OCI-LY1 (cell line): ENCODE results near the gene PIF1.

Experiments used
- H2AFZ ChIP-seq: fragments of 200-600 bp; sonication (generic), shearing (Covaris generic); 2 replicates; pipeline ENCODE4 v1.6.0; 2014; ENCODE audit warnings: antibody characterized with exemption, mild to moderate bottlenecking, low read length
- H3F3A ChIP-seq: fragments of 200-600 bp; sonication (generic), shearing (Covaris generic); 2 replicates; pipeline ENCODE4 v1.6.0; 2014; ENCODE audit warnings: mild to moderate bottlenecking, antibody characterized with exemption, low read length, moderate library complexity; ENCODE audit not compliant: insufficient read depth
- H3K27ac ChIP-seq: fragments of 200-600 bp; sonication (generic); 2 replicates; pipeline ENCODE4 v1.5.1; 2014; ENCODE audit warnings: low read length, mixed run types, mild to moderate bottlenecking, low read depth; ENCODE audit not compliant: poor library complexity, severe bottlenecking
- H3K27me3 ChIP-seq: fragments of 200-600 bp; sonication (generic); 2 replicates; pipeline ENCODE4 v1.6.0; 2014; ENCODE audit warnings: antibody characterized with exemption, mild to moderate bottlenecking, low read length, moderate library complexity; ENCODE audit not compliant: insufficient read depth
- H3K36me3 ChIP-seq: fragments of 200-600 bp; sonication (generic); 2 replicates; pipeline ENCODE4 v1.6.1; 2014; ENCODE audit warnings: mild to moderate bottlenecking, antibody characterized with exemption, low read length, moderate library complexity, mixed read lengths; ENCODE audit not compliant: insufficient read depth
- H3K4me1 ChIP-seq: fragments of 200-600 bp; sonication (generic); 2 replicates; pipeline ENCODE4 v1.5.1; 2014; ENCODE audit warnings: mild to moderate bottlenecking, low read length, moderate library complexity; ENCODE audit not compliant: insufficient read depth, severe bottlenecking
- H3K4me2 ChIP-seq: fragments of 200-600 bp; sonication (generic), shearing (Covaris generic); 2 replicates; pipeline ENCODE4 v1.6.1; 2014; ENCODE audit warnings: low read length
- H3K4me3 ChIP-seq: fragments of 200-600 bp; sonication (generic); 2 replicates; pipeline ENCODE4 v1.5.1; 2014; ENCODE audit warnings: low read length, low read depth, mild to moderate bottlenecking, mixed read lengths; ENCODE audit not compliant: poor library complexity, severe bottlenecking
- H3K79me2 ChIP-seq: fragments of 200-600 bp; shearing (Covaris generic); 2 replicates; pipeline ENCODE4 v1.6.1; 2016; ENCODE audit warnings: mixed run types, low read length, mixed read lengths; ENCODE audit not compliant: insufficient read depth
- H3K9ac ChIP-seq: fragments of 200-600 bp; sonication (generic), shearing (Covaris generic); 2 replicates; pipeline ENCODE4 v1.6.1; 2014; ENCODE audit warnings: mild to moderate bottlenecking, low read length, mixed read lengths
- H3K9me2 ChIP-seq: fragments of 200-600 bp; sonication (generic), shearing (Covaris generic); 2 replicates; pipeline ENCODE4 v1.6.1; 2014; ENCODE audit warnings: low read depth, mild to moderate bottlenecking, low read length, mixed read lengths
- H3K9me3 ChIP-seq: fragments of 200-600 bp; shearing (Covaris generic); 2 replicates; pipeline ENCODE4 v1.6.1; 2014; ENCODE audit warnings: low read length, mixed read lengths
- H4K20me1 ChIP-seq: fragments of 200-600 bp; sonication (generic), shearing (Covaris generic); 2 replicates; pipeline ENCODE4 v1.6.0; 2016; ENCODE audit warnings: mild to moderate bottlenecking, low read length; ENCODE audit not compliant: insufficient read depth
- CTCF ChIP-seq: fragments of 200-600 bp; sonication (generic), shearing (Covaris generic); IDR thresholded peaks from 2 replicates; pipeline ENCODE4 v1.5.1; 2017; ENCODE audit warnings: mild to moderate bottlenecking, antibody characterized with exemption, low read length, moderate library complexity, mixed read lengths
- EZH2 ChIP-seq: fragments of 200-600 bp; sonication (generic), shearing (Covaris generic); IDR thresholded peaks from 2 replicates; pipeline ENCODE4 v1.8.0; 2017; ENCODE audit warnings: borderline replicate concordance, mixed run types, mild to moderate bottlenecking, antibody characterized with exemption, low read length, moderate library complexity, mixed read lengths

PIF1 gene

GRCh38 chr15:64806509-64806908 is 18.9 kb downstream of the PIF1 start:
- Histone ChIP-seq H3K27ac (no peak overlapping the region), H3K9ac (no peak overlapping the region), H3K27me3 (peaks cover 2% of the 10 kb centered on the region; the same call in 1 of the 2 replicates), H3K9me3 (no peaks in the 10 kb centered on the region), H3F3A (no peaks in the 10 kb centered on the region), H2AFZ (no peak overlapping the region), H3K79me2 (no peaks in the 10 kb centered on the region), H3K4me3 (no peak overlapping the region), H3K4me1 (peaks cover 10% of the 10 kb centered on the region), H4K20me1 (no peaks in the 10 kb centered on the region), H3K4me2 (no peak overlapping the region), H3K9me2 (no peaks in the 10 kb centered on the region), H3K36me3 (no peaks in the 10 kb centered on the region)
- TF ChIP-seq EZH2 (no peak), CTCF (no peak)

- H3K9me2 ChIP-seq = no peaks in the 10 kb centered on the region
- no peaks in the 10 kb centered on the region for H3K36me3 ChIP-seq
- no peaks in the 10 kb centered on the region for H3K79me2 ChIP-seq
- H3K9ac ChIP-seq = no peak overlapping the region
- no peaks in the 10 kb centered on the region for H3F3A ChIP-seq
- TF ChIP-seq CTCF (no peak), EZH2 (no peak)
- no peak overlapping the region for H3K27ac ChIP-seq
- H3K9me3 ChIP-seq = no peaks in the 10 kb centered on the region
- peaks cover 10% of the 10 kb centered on the region for H3K4me1 ChIP-seq
- no peak overlapping the region for H3K4me3 ChIP-seq
- no peak overlapping the region for H3K4me2 ChIP-seq
- H4K20me1 ChIP-seq = no peaks in the 10 kb centered on the region
- no peak overlapping the region for H2AFZ ChIP-seq
- peaks cover 2% of the 10 kb centered on the region; the same call in 1 of the 2 replicates for H3K27me3 ChIP-seq
Observed at GRCh38 chr15:64804619-64805018, 20.8 kb downstream of the PIF1 start.

- Histone ChIP-seq H3K79me2 (no peaks in the 10 kb centered on the region), H3K36me3 (no peaks in the 10 kb centered on the region), H3K27me3 (peaks cover 2% of the 10 kb centered on the region; the same call in 1 of the 2 replicates), H3K9me2 (no peaks in the 10 kb centered on the region), H3K9ac (no peak overlapping the region), H3K4me3 (no peak overlapping the region), H3K4me1 (peaks cover 10% of the 10 kb centered on the region), H3F3A (no peaks in the 10 kb centered on the region), H3K9me3 (no peaks in the 10 kb centered on the region), H3K27ac (no peak overlapping the region), H4K20me1 (no peaks in the 10 kb centered on the region), H3K4me2 (no peak overlapping the region), H2AFZ (no peak overlapping the region)
- no peak for TF ChIP-seq CTCF
- TF ChIP-seq EZH2 = no peak
Observed at GRCh38 chr15:64803526-64803925, 21.9 kb downstream of the PIF1 start.
